ENCODE data around the gene PTPN12.

GRCh38 chr7:77576856-77577255 is 39.8 kb downstream of the PTPN12 start:
- TF ChIP-seq EZH2 (IDR thresholded peaks at IDR 0.05; ENCODE audit: borderline replicate concordance, insufficient read depth, low read length, poor library complexity, severe bottlenecking): no peak
- no peak for TF ChIP-seq CTCF (IDR thresholded peaks at IDR 0.05; ENCODE audit: poor library complexity, severe bottlenecking)
- no peak for TF ChIP-seq SMC3 (conservative IDR thresholded peaks at IDR 0.05; ENCODE audit: poor library complexity)
- TF ChIP-seq POLR2AphosphoS5 (IDR thresholded peaks at IDR 0.05): no peak
- no peak for TF ChIP-seq TAF1 (IDR thresholded peaks at IDR 0.05; ENCODE audit: low read depth)
- no peak for TF ChIP-seq EP300 (conservative IDR thresholded peaks at IDR 0.05; ENCODE audit: poor library complexity, severe bottlenecking)
- no peak for TF ChIP-seq REST (IDR thresholded peaks at IDR 0.05; ENCODE audit: borderline replicate concordance)
- no peak for TF ChIP-seq RAD21 (conservative IDR thresholded peaks at IDR 0.05)

Data from neural cell (in vitro differentiated cells).